DOHH2 (cell line): ENCODE data around the gene CHKA.

ENCODE experiments used
- H3F3A ChIP-seq: fragments of 200-600 bp; sonication (generic), shearing (Covaris generic); 2 replicates; pipeline ENCODE4 v1.6.0; 2016; ENCODE audit warnings: antibody characterized with exemption, mild to moderate bottlenecking; ENCODE audit not compliant: control insufficient read depth, insufficient read depth
- H3K27ac ChIP-seq: fragments of 200-600 bp; sonication (generic); 2 replicates; pipeline ENCODE4 v1.5.1; 2014; ENCODE audit warnings: low read depth, mild to moderate bottlenecking, low read length, moderate library complexity
- H3K27me3 ChIP-seq: fragments of 200-600 bp; sonication (generic); 2 replicates; pipeline ENCODE4 v1.6.1; 2014; ENCODE audit warnings: mild to moderate bottlenecking, low read length, mixed read lengths; ENCODE audit not compliant: control insufficient read depth
- H3K36me3 ChIP-seq: fragments of 200-600 bp; sonication (generic); 2 replicates; pipeline ENCODE4 v1.6.1; 2014; ENCODE audit warnings: mild to moderate bottlenecking, low read length, moderate library complexity, mixed read lengths; ENCODE audit not compliant: control insufficient read depth
- H3K4me1 ChIP-seq: fragments of 200-600 bp; sonication (generic); 2 replicates; pipeline ENCODE4 v1.6.1; 2014; ENCODE audit warnings: mild to moderate bottlenecking, low read length, mixed read lengths; ENCODE audit not compliant: control insufficient read depth
- H3K4me2 ChIP-seq: fragments of 200-600 bp; sonication (generic); 2 replicates; pipeline ENCODE4 v1.6.0; 2014; ENCODE audit warnings: mild to moderate bottlenecking, low read length, moderate library complexity
- H3K4me3 ChIP-seq: fragments of 200-600 bp; sonication (generic); 2 replicates; pipeline ENCODE4 v1.5.1; 2014; ENCODE audit warnings: mild to moderate bottlenecking, low read length, mixed read lengths
- H3K79me2 ChIP-seq: fragments of 200-600 bp; sonication (generic); 2 replicates; pipeline ENCODE4 v1.6.1; 2014; ENCODE audit warnings: mild to moderate bottlenecking, low read length, mixed read lengths; ENCODE audit not compliant: control insufficient read depth
- H3K9me2 ChIP-seq: fragments of 200-600 bp; sonication (generic); replicated peaks from 2 replicates; pipeline ENCODE4 v1.6.1; 2014; ENCODE audit warnings: mild to moderate bottlenecking, low read length, mixed read lengths; ENCODE audit not compliant: control insufficient read depth
- H3K9me3 ChIP-seq: fragments of 200-600 bp; sonication (generic); 2 replicates; pipeline ENCODE4 v1.6.1; 2014; ENCODE audit warnings: antibody characterized with exemption, low read length, mixed read lengths; ENCODE audit not compliant: control insufficient read depth, insufficient read depth
- H4K20me1 ChIP-seq: fragments of 200-600 bp; sonication (generic); 2 replicates; pipeline ENCODE4 v1.6.0; 2014; ENCODE audit warnings: low read depth, mild to moderate bottlenecking, antibody characterized with exemption, low read length, moderate library complexity; ENCODE audit not compliant: control insufficient read depth, insufficient read depth
- CTCF ChIP-seq: fragments of 200-600 bp; sonication (generic); IDR thresholded peaks from one replicate; pipeline ENCODE4 v1.5.1; 2014; ENCODE audit warnings: antibody characterized with exemption, mild to moderate bottlenecking, low read depth, low read length; ENCODE audit not compliant: poor library complexity, severe bottlenecking
- EZH2phosphoT487 ChIP-seq: fragments of 200-600 bp; sonication (generic); IDR thresholded peaks from 2 replicates; pipeline ENCODE4 v1.6.1; 2017; ENCODE audit warnings: borderline replicate concordance, mild to moderate bottlenecking, antibody characterized with exemption, low read length, moderate library complexity, mixed read lengths

The CHKA gene

GRCh38 chr11:68127714-68128681 lies 6.8 kb upstream of the CHKA start:
- Histone ChIP-seq H3K27ac (no peak overlapping the region), H4K20me1 (no peaks in the 10 kb centered on the region), H3K9me2 (no peaks in the 10 kb centered on the region), H3K9me3 (no peaks in the 10 kb centered on the region), H3K4me1 (no peaks in the 10 kb centered on the region), H3K4me3 (no peak overlapping the region), H3K79me2 (no peaks in the 10 kb centered on the region), H3K36me3 (no peaks in the 10 kb centered on the region), H3K27me3 (no peaks in the 10 kb centered on the region), H3K4me2 (no peak overlapping the region), H3F3A (no peaks in the 10 kb centered on the region)
- TF ChIP-seq EZH2phosphoT487 (no peak), CTCF (no peak)

GRCh38 chr11:68125164-68125563 lies 4.0 kb upstream of the CHKA start:
- no peak overlapping the region for H3K27ac ChIP-seq
- no peaks in the 10 kb centered on the region for H3K36me3 ChIP-seq
- H3K9me2 ChIP-seq = no peaks in the 10 kb centered on the region
- no peaks in the 10 kb centered on the region for H4K20me1 ChIP-seq
- no peaks in the 10 kb centered on the region for H3K9me3 ChIP-seq
- H3K4me2 ChIP-seq = no peak overlapping the region
- peaks cover 10% of the 10 kb centered on the region for H3K79me2 ChIP-seq
- H3F3A ChIP-seq = peaks cover 2% of the 10 kb centered on the region; the same call in 1 of the 2 replicates
- peaks cover 9% of the 10 kb centered on the region for H3K4me1 ChIP-seq
- no peaks in the 10 kb centered on the region for H3K27me3 ChIP-seq
- no peak overlapping the region for H3K4me3 ChIP-seq
- no peak for TF ChIP-seq CTCF
- no peak for TF ChIP-seq EZH2phosphoT487

GRCh38 chr11:68122936-68123539 lies 1.9 kb upstream of the CHKA start:
- Histone ChIP-seq H3F3A (peaks cover 14% of the 10 kb centered on the region; the same call in 1 of the 2 replicates), H3K36me3 (peaks cover 7% of the 10 kb centered on the region; the same call in 1 of the 2 replicates), H3K4me2 (no peak overlapping the region), H3K27ac (no peak overlapping the region), H3K79me2 (peaks cover 31% of the 10 kb centered on the region), H3K4me3 (no peak overlapping the region), H3K27me3 (no peaks in the 10 kb centered on the region), H4K20me1 (peaks cover 6% of the 10 kb centered on the region; the same call in 1 of the 2 replicates), H3K9me2 (no peaks in the 10 kb centered on the region), H3K9me3 (no peaks in the 10 kb centered on the region), H3K4me1 (peaks cover 28% of the 10 kb centered on the region)
- TF ChIP-seq CTCF (no peak), EZH2phosphoT487 (no peak)
